WI38 (cell line): ENCODE measurements around the gene HPCA.

Experiments
- H3K4me3 ChIP-seq: 2 replicates; pipeline ENCODE4 v1.5.1; 2011; ENCODE audit warnings: low read depth, mild to moderate bottlenecking, control low read depth, low read length
- TF ChIP-seq, protein P1 (sequence below): IDR thresholded peaks from 2 replicates; pipeline ENCODE4 v1.5.1; 2012; ENCODE audit warnings: low read depth, mild to moderate bottlenecking, control low read depth, low read length

Gene HPCA

GRCh38 chr1:32886004-32886827 is at the start of gene HPCA:
TSS of gene HPCA (plus strand) at chr1:32886491. CDS start at chr1:32888899, 2,408 bp downstream.
- TF ChIP-seq, protein P1, sequence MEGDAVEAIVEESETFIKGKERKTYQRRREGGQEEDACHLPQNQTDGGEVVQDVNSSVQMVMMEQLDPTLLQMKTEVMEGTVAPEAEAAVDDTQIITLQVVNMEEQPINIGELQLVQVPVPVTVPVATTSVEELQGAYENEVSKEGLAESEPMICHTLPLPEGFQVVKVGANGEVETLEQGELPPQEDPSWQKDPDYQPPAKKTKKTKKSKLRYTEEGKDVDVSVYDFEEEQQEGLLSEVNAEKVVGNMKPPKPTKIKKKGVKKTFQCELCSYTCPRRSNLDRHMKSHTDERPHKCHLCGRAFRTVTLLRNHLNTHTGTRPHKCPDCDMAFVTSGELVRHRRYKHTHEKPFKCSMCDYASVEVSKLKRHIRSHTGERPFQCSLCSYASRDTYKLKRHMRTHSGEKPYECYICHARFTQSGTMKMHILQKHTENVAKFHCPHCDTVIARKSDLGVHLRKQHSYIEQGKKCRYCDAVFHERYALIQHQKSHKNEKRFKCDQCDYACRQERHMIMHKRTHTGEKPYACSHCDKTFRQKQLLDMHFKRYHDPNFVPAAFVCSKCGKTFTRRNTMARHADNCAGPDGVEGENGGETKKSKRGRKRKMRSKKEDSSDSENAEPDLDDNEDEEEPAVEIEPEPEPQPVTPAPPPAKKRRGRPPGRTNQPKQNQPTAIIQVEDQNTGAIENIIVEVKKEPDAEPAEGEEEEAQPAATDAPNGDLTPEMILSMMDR = peak; percentile 62
- H3K4me3 ChIP-seq = no peak within 1 kb of the TSS

GRCh38 chr1:32848354-32849063 is 37.8 kb upstream of the HPCA start:
- H3K4me3 ChIP-seq = no peak overlapping the region
- TF ChIP-seq, protein P1 = no peak

- H3K4me3 ChIP-seq = no peak overlapping the region
- TF ChIP-seq, protein P1 = no peak
These were observed 30.3 kb upstream of the HPCA start for GRCh38 chr1:32855861-32856617.

GRCh38 chr1:32858136-32858535 is 28.2 kb upstream of the HPCA start:
- TF ChIP-seq, protein P1 = no peak
- no peak overlapping the region for H3K4me3 ChIP-seq

GRCh38 chr1:32858791-32859190 is 27.5 kb upstream of the HPCA start:
- TF ChIP-seq, protein P1 = no peak
- H3K4me3 ChIP-seq = no peak overlapping the region

GRCh38 chr1:32859915-32860314 is 26.4 kb upstream of the HPCA start:
- TF ChIP-seq, protein P1 = no peak
- H3K4me3 ChIP-seq = no peak overlapping the region

DNA sequence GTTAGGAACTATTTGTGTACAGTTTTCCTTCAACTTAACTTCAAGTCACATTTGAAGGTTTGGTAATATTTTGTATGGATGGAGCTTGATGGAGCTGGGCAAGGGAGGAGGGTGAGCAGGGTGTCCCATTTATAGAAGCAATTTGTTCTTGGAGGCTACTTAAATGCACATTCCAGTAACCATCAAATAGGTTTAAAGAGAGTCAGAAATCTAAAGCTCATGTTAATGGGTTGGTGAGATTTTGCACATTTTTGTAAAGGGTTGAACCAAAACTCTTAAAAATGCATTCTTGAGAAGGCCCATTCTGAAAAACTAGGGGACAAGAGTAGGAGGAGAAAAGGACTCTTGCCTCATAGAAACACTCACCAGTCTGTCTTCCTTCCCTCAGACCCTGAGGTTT is 25.7 kb upstream of the HPCA start:
- TF ChIP-seq, protein P1 = no peak
- H3K4me3 ChIP-seq = no peak overlapping the region
